ENCODE measurements around the gene URB1.

DNA sequence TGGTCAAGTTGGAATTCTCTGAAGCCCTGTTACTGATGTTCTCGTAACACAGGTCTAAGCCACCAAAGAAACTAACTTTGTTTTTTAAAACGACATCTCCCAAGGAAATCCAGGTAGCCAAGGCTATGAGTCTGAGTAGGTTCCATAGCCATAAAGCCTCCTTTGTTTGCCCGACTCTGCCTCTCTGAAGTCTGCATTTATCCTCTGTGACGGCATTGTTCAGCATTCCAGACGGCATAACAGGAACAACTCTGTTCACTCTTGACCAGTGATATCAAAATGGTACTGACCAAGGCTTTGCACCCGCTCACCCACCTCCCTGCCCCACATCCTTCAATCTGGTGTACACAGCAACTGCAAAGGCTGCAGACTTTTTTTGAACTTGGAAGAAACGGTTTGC lies 14.8 kb downstream of the URB1 start:
- TF ChIP-seq POLR2AphosphoS5 (IDR thresholded peaks at IDR 0.05; ENCODE audit: insufficient read depth, low read depth, low read length) (no peak), POLR2A (IDR thresholded peaks at IDR 0.05; ENCODE audit: low read depth, low read length) (no peak), EZH2 (IDR thresholded peaks at IDR 0.05; ENCODE audit: borderline replicate concordance, low read depth, low read length, severe bottlenecking) (no peak), GATA2 (IDR thresholded peaks at IDR 0.05; ENCODE audit: insufficient read depth, insufficient read length, low read depth, low read length) (no peak), FOS (IDR thresholded peaks at IDR 0.05; ENCODE audit: borderline replicate concordance, insufficient read depth, low read length) (no peak), JUN (IDR thresholded peaks at IDR 0.05; ENCODE audit: borderline replicate concordance, insufficient read depth, insufficient read length, low read depth) (no peak), MYC (IDR thresholded peaks at IDR 0.05; ENCODE audit: low read depth, low read length) (no peak)
- TF ChIP-seq, protein P1, sequence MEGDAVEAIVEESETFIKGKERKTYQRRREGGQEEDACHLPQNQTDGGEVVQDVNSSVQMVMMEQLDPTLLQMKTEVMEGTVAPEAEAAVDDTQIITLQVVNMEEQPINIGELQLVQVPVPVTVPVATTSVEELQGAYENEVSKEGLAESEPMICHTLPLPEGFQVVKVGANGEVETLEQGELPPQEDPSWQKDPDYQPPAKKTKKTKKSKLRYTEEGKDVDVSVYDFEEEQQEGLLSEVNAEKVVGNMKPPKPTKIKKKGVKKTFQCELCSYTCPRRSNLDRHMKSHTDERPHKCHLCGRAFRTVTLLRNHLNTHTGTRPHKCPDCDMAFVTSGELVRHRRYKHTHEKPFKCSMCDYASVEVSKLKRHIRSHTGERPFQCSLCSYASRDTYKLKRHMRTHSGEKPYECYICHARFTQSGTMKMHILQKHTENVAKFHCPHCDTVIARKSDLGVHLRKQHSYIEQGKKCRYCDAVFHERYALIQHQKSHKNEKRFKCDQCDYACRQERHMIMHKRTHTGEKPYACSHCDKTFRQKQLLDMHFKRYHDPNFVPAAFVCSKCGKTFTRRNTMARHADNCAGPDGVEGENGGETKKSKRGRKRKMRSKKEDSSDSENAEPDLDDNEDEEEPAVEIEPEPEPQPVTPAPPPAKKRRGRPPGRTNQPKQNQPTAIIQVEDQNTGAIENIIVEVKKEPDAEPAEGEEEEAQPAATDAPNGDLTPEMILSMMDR (IDR thresholded peaks at IDR 0.05; ENCODE audit: extremely low read depth in 1 of 2, insufficient read depth in 1 of 2, low read depth in 1 of 2, low read length in 2 of 2) = no peak
- TF ChIP-seq, protein P2, sequence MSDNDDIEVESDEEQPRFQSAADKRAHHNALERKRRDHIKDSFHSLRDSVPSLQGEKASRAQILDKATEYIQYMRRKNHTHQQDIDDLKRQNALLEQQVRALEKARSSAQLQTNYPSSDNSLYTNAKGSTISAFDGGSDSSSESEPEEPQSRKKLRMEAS (IDR thresholded peaks at IDR 0.05; ENCODE audit: insufficient read depth, insufficient read length) = no peak

Measured in endothelial cell of umbilical vein (primary cell).